ENCODE data around the gene FBXL3.

DNA sequence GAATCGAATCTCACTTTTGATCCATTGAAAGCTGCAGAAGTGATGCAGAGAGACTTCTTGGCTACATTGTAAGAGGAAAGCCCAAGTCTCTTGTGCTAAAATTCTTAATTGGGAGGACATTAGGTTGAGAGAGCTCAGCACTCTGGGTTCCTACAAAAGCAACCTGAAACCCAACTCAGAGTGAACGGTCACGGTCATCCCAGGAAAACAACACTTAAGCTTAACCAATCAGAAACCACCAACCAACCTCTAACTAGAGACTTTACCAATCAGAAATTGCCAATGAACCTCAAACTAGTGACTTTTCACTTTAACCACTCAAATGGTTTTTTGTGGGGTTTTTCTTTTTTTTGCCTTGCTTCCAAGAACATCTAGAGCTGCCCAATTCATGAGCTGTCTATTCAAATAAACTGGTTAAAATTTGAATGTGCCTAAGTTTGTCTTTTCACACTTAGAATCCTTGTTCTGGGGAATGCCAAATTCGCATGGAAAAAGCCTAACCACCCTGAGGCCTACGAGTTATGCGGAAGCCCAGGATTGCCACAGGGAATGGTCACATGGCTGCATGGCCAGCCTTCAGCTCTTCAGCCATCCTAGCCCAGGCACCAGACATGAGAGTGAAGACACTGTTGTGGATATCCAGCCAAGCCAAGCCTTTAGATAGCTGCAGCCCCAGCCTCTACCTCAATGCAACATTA is 52.9 kb downstream of the FBXL3 start:
- TF ChIP-seq CTCF (IDR thresholded peaks at IDR 0.05) (no peak), POLR2A (IDR thresholded peaks at IDR 0.05) (no peak)

All from adrenal gland (tissue), 5 donors.